Neuron (in vitro differentiated cells): ENCODE data around the gene TPPP2.
"Not testable (repeated sequence)": the region's sequence is repeated elsewhere in the genome, so short reads cannot be mapped to it uniquely, and the experiment has no call there.

Experiments used
- H2AFZ ChIP-seq: one replicate; pipeline ENCODE4 v1.6.1; 2013; ENCODE audit warnings: low read depth, mild to moderate bottlenecking, inconsistent platforms, low read length, moderate library complexity
- H3K27me3 ChIP-seq: one replicate; pipeline ENCODE4 v1.6.1; 2013; ENCODE audit warnings: low read length; ENCODE audit not compliant: insufficient read depth
- H3K36me3 ChIP-seq: one replicate; pipeline ENCODE4 v1.6.1; 2013; ENCODE audit warnings: low read length; ENCODE audit not compliant: insufficient read depth
- H3K4me1 ChIP-seq: one replicate; pipeline ENCODE4 v1.6.1; 2013; ENCODE audit warnings: low read length; ENCODE audit not compliant: insufficient read depth
- H3K4me3 ChIP-seq: 2 replicates; pipeline ENCODE4 v1.5.1; 2013; ENCODE audit warnings: mild to moderate bottlenecking, low read length, moderate library complexity
- H3K9me3 ChIP-seq: one replicate; pipeline ENCODE4 v1.6.1; 2013; ENCODE audit warnings: low read length

TPPP2 gene

GRCh38 chr14:20998674-20999366 lies 31.2 kb upstream of the TPPP2 start, which contains the start of gene SLC39A2:
Gene SLC39A2 (plus strand): TSS chr14:20999293. CDS start chr14:20999447, 154 bp downstream.
- H2AFZ ChIP-seq: no peak within 1 kb of the TSS
- H3K4me1 ChIP-seq: no peaks in the 10 kb centered on the region
- no peaks in the 10 kb centered on the region for H3K9me3 ChIP-seq
- peaks cover 34% of the 10 kb centered on the region for H3K36me3 ChIP-seq
- H3K4me3 ChIP-seq: no peak within 1 kb of the TSS
- no peaks in the 10 kb centered on the region for H3K27me3 ChIP-seq

GRCh38 chr14:20999591-20999990 lies 30.4 kb upstream of the TPPP2 start:
- no peak overlapping the region for H2AFZ ChIP-seq
- H3K36me3 ChIP-seq: peaks cover 27% of the 10 kb centered on the region
- no peaks in the 10 kb centered on the region for H3K4me1 ChIP-seq
- no peaks in the 10 kb centered on the region for H3K27me3 ChIP-seq
- H3K4me3 ChIP-seq: no peak overlapping the region
- H3K9me3 ChIP-seq: no peaks in the 10 kb centered on the region

GRCh38 chr14:21001218-21001617 lies 28.8 kb upstream of the TPPP2 start:
- no peak overlapping the region for H3K4me3 ChIP-seq
- H3K9me3 ChIP-seq: no peaks in the 10 kb centered on the region
- no peaks in the 10 kb centered on the region for H3K4me1 ChIP-seq
- H3K36me3 ChIP-seq: peaks cover 10% of the 10 kb centered on the region
- H3K27me3 ChIP-seq: no peaks in the 10 kb centered on the region
- H2AFZ ChIP-seq: no peak overlapping the region

- no peaks in the 10 kb centered on the region for H3K9me3 ChIP-seq
- H3K4me3 ChIP-seq: no peak overlapping the region
- no peak overlapping the region for H2AFZ ChIP-seq
- peaks cover 2% of the 10 kb centered on the region for H3K4me1 ChIP-seq
- H3K36me3 ChIP-seq: no peaks in the 10 kb centered on the region
- H3K27me3 ChIP-seq: no peaks in the 10 kb centered on the region
These were observed 26.1 kb upstream of the TPPP2 start for GRCh38 chr14:21003788-21004346.

GRCh38 chr14:21009721-21010120 lies 20.3 kb upstream of the TPPP2 start:
- not testable (repeated sequence) for H3K4me3 ChIP-seq, H3K27me3 ChIP-seq, H3K9me3 ChIP-seq, H3K36me3 ChIP-seq
- Histone ChIP-seq H3K4me1 (peaks cover 10% of the 10 kb centered on the region), H2AFZ (peak overlapping the region; percentile 58)

- peaks cover 5% of the 10 kb centered on the region for H3K27me3 ChIP-seq
- no peak overlapping the region for H3K4me3 ChIP-seq
- peaks cover 10% of the 10 kb centered on the region for H3K4me1 ChIP-seq
- no peaks in the 10 kb centered on the region for H3K9me3 ChIP-seq
- H2AFZ ChIP-seq: no peak overlapping the region
- no peaks in the 10 kb centered on the region for H3K36me3 ChIP-seq
These were observed 18.9 kb upstream of the TPPP2 start for GRCh38 chr14:21011136-21011535.

- Histone ChIP-seq H3K4me3 (no peak overlapping the region), H2AFZ (peak overlapping the region; percentile 44), H3K9me3 (no peaks in the 10 kb centered on the region)
These were observed 15.2 kb upstream of the TPPP2 start for GRCh38 chr14:21014761-21015190.

GRCh38 chr14:21015312-21015711 lies 14.7 kb upstream of the TPPP2 start:
- no peaks in the 10 kb centered on the region for H3K36me3 ChIP-seq
- H3K4me3 ChIP-seq: no peak overlapping the region
- H3K27me3 ChIP-seq: peaks cover 5% of the 10 kb centered on the region
- no peak overlapping the region for H2AFZ ChIP-seq
- no peaks in the 10 kb centered on the region for H3K4me1 ChIP-seq
- no peaks in the 10 kb centered on the region for H3K9me3 ChIP-seq

More at GRCh38 chr14:21014761-21015190, 15.2 kb upstream of the TPPP2 start:
- H3K27me3 ChIP-seq: peaks cover 5% of the 10 kb centered on the region
- H3K4me1 ChIP-seq: no peaks in the 10 kb centered on the region
- H3K36me3 ChIP-seq: no peaks in the 10 kb centered on the region

- no peak overlapping the region for H2AFZ ChIP-seq
- no peak overlapping the region for H3K4me3 ChIP-seq
- H3K27me3 ChIP-seq: peaks cover 9% of the 10 kb centered on the region
- H3K36me3 ChIP-seq: no peaks in the 10 kb centered on the region
- H3K9me3 ChIP-seq: no peaks in the 10 kb centered on the region
- H3K4me1 ChIP-seq: no peaks in the 10 kb centered on the region
These were observed 13.4 kb upstream of the TPPP2 start for GRCh38 chr14:21016413-21017190.

GRCh38 chr14:21017528-21018245 lies 12.3 kb upstream of the TPPP2 start:
- H3K4me3 ChIP-seq: no peak overlapping the region
- H3K27me3 ChIP-seq: peaks cover 16% of the 10 kb centered on the region
- no peaks in the 10 kb centered on the region for H3K36me3 ChIP-seq
- H3K9me3 ChIP-seq: no peaks in the 10 kb centered on the region
- no peaks in the 10 kb centered on the region for H3K4me1 ChIP-seq
- no peak overlapping the region for H2AFZ ChIP-seq

GRCh38 chr14:21018286-21018685 lies 11.7 kb upstream of the TPPP2 start:
- Histone ChIP-seq H3K27me3 (peaks cover 19% of the 10 kb centered on the region), H3K4me3 (no peak overlapping the region), H3K36me3 (no peaks in the 10 kb centered on the region), H3K4me1 (no peaks in the 10 kb centered on the region), H3K9me3 (no peaks in the 10 kb centered on the region), H2AFZ (no peak overlapping the region)

GRCh38 chr14:21018781-21019180 lies 11.2 kb upstream of the TPPP2 start:
- Histone ChIP-seq H3K9me3 (no peaks in the 10 kb centered on the region), H3K27me3 (peaks cover 24% of the 10 kb centered on the region), H3K4me1 (no peaks in the 10 kb centered on the region), H3K36me3 (no peaks in the 10 kb centered on the region), H2AFZ (no peak overlapping the region), H3K4me3 (no peak overlapping the region)

- peaks cover 30% of the 10 kb centered on the region for H3K27me3 ChIP-seq
- H3K4me3 ChIP-seq: no peak overlapping the region
- peaks cover under 1% of the 10 kb centered on the region for H3K4me1 ChIP-seq
- no peaks in the 10 kb centered on the region for H3K36me3 ChIP-seq
- no peak overlapping the region for H2AFZ ChIP-seq
- H3K9me3 ChIP-seq: no peaks in the 10 kb centered on the region
These were observed 10.7 kb upstream of the TPPP2 start for GRCh38 chr14:21019366-21019765.
